Measurements from ENCODE around the gene PITPNM3.

PITPNM3 gene

GRCh38 chr17:6448473-6448872 lies 107.9 kb downstream of the PITPNM3 start:
- Histone ChIP-seq H3K36me3 (ENCODE audit: insufficient read depth, low read length) (peaks cover 33% of the 10 kb centered on the region; the same call in 1 of the 2 replicates), H3K9ac (ENCODE audit: low read depth, low read length, poor library complexity, severe bottlenecking) (no peak overlapping the region), H3K4me3 (ENCODE audit: low read length, poor library complexity, severe bottlenecking) (no peak overlapping the region), H2AFZ (ENCODE audit: low read length) (no peak overlapping the region), H3K79me2 (ENCODE audit: insufficient read depth, low read length) (peaks cover 52% of the 10 kb centered on the region), H3K4me1 (ENCODE audit: insufficient read depth, low read length, poor library complexity, severe bottlenecking) (peaks cover 36% of the 10 kb centered on the region), H3F3A (ENCODE audit: low read depth) (peaks cover 2% of the 10 kb centered on the region; the same call in 1 of the 2 replicates), H3K9me3 (ENCODE audit: insufficient read depth, low read depth, low read length) (no peaks in the 10 kb centered on the region), H3K4me2 (ENCODE audit: low read depth, low read length, poor library complexity, severe bottlenecking) (peak overlapping the region; percentile 0), H3K9me2 (replicated peaks; ENCODE audit: low read depth, low read length) (no peaks in the 10 kb centered on the region), H4K20me1 (ENCODE audit: insufficient read depth, low read length, poor library complexity, severe bottlenecking) (peaks cover 25% of the 10 kb centered on the region), H3K27me3 (ENCODE audit: insufficient read depth, low read length, poor library complexity, severe bottlenecking) (no peaks in the 10 kb centered on the region)
- TF ChIP-seq EZH2phosphoT487 (IDR thresholded peaks at IDR 0.05; ENCODE audit: borderline replicate concordance) (no peak), CTCF (conservative IDR thresholded peaks at IDR 0.05; ENCODE audit: low read length) (no peak)

GRCh38 chr17:6446516-6447100 lies 109.7 kb downstream of the PITPNM3 start:
- H3K4me3 ChIP-seq (ENCODE audit: low read length, poor library complexity, severe bottlenecking): peak overlapping the region; percentile 87
- H4K20me1 ChIP-seq (ENCODE audit: insufficient read depth, low read length, poor library complexity, severe bottlenecking): peaks cover 25% of the 10 kb centered on the region
- H3K4me2 ChIP-seq (ENCODE audit: low read depth, low read length, poor library complexity, severe bottlenecking): peak overlapping the region; percentile 98
- no peaks in the 10 kb centered on the region for H3K9me3 ChIP-seq (ENCODE audit: insufficient read depth, low read depth, low read length)
- H2AFZ ChIP-seq (ENCODE audit: low read length): no peak overlapping the region
- peak overlapping the region; percentile 91 for H3K9ac ChIP-seq (ENCODE audit: low read depth, low read length, poor library complexity, severe bottlenecking)
- peaks cover 52% of the 10 kb centered on the region for H3K79me2 ChIP-seq (ENCODE audit: insufficient read depth, low read length)
- peaks cover 33% of the 10 kb centered on the region; the same call in 1 of the 2 replicates for H3K36me3 ChIP-seq (ENCODE audit: insufficient read depth, low read length)
- H3K4me1 ChIP-seq (ENCODE audit: insufficient read depth, low read length, poor library complexity, severe bottlenecking): peaks cover 29% of the 10 kb centered on the region
- H3K9me2 ChIP-seq (replicated peaks; ENCODE audit: low read depth, low read length): no peaks in the 10 kb centered on the region
- H3F3A ChIP-seq (ENCODE audit: low read depth): peaks cover 2% of the 10 kb centered on the region; the same call in 1 of the 2 replicates
- no peaks in the 10 kb centered on the region for H3K27me3 ChIP-seq (ENCODE audit: insufficient read depth, low read length, poor library complexity, severe bottlenecking)
- TF ChIP-seq EZH2phosphoT487 (IDR thresholded peaks at IDR 0.05; ENCODE audit: borderline replicate concordance): no peak
- TF ChIP-seq CTCF (conservative IDR thresholded peaks at IDR 0.05; ENCODE audit: low read length): no peak

- Histone ChIP-seq H3K9me2 (replicated peaks; ENCODE audit: low read depth, low read length) (no peaks in the 10 kb centered on the region), H3F3A (ENCODE audit: low read depth) (peaks cover 2% of the 10 kb centered on the region; the same call in 1 of the 2 replicates), H3K27me3 (ENCODE audit: insufficient read depth, low read length, poor library complexity, severe bottlenecking) (no peaks in the 10 kb centered on the region), H3K9me3 (ENCODE audit: insufficient read depth, low read depth, low read length) (no peaks in the 10 kb centered on the region), H4K20me1 (ENCODE audit: insufficient read depth, low read length, poor library complexity, severe bottlenecking) (peaks cover 23% of the 10 kb centered on the region), H3K4me2 (ENCODE audit: low read depth, low read length, poor library complexity, severe bottlenecking) (peak overlapping the region; percentile 98), H3K36me3 (ENCODE audit: insufficient read depth, low read length) (peaks cover 30% of the 10 kb centered on the region; the same call in 1 of the 2 replicates), H3K79me2 (ENCODE audit: insufficient read depth, low read length) (peaks cover 51% of the 10 kb centered on the region), H3K4me3 (ENCODE audit: low read length, poor library complexity, severe bottlenecking) (peak overlapping the region; percentile 87), H3K4me1 (ENCODE audit: insufficient read depth, low read length, poor library complexity, severe bottlenecking) (peaks cover 24% of the 10 kb centered on the region), H3K9ac (ENCODE audit: low read depth, low read length, poor library complexity, severe bottlenecking) (peak overlapping the region; percentile 91), H2AFZ (ENCODE audit: low read length) (no peak overlapping the region; the same call in 1 of the 2 replicates)
- no peak for TF ChIP-seq EZH2phosphoT487 (IDR thresholded peaks at IDR 0.05; ENCODE audit: borderline replicate concordance)
- TF ChIP-seq CTCF (conservative IDR thresholded peaks at IDR 0.05; ENCODE audit: low read length): no peak
These were observed 111.6 kb downstream of the PITPNM3 start for GRCh38 chr17:6444571-6445335.

Measured in Loucy (cell line).